IMR-90 (cell line): ENCODE measurements around the gene FAF2.

Experiments used
- TF ChIP-seq, protein P1 (sequence below): conservative IDR thresholded peaks from 2 replicates; pipeline ENCODE4 v1.5.1; 2012; ENCODE audit warnings: mild to moderate bottlenecking, low read depth, low read length, improper control_type of control experiment
- TF ChIP-seq, protein P2 (sequence below): fragments of 150-350 bp; IDR thresholded peaks from 2 replicates; pipeline ENCODE4 v1.6.1; 2017; ENCODE audit warnings: mild to moderate bottlenecking, antibody characterized with exemption, low read length, low read depth

DNA sequence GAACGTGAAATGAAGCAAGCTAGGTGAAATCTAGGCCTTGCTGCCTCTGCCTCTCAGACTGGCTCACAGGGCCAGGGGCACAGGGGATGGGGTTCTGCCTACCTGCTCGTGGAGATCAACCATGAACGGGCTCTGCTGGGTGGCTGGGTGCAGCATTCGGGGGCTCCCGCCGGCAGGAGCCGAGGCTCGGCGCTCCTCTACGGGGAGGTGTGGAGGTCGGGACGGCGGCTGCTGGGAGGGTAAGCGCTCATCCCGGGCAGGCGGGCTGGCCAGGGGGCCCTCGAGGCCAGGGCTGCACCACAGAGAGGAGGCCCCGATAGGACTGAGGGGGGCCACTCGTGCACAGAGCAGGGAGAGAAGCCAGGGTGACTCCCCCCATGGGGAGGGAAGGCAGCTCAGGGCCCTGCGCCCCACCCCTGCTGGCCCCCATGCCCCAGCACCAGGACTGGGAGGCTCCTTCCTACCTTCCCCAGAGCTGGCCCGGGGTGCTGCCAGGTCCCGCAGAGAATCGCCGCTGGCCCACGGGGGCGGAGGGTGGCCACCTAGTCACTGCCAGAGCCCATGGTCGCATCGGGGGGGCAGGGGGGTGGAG, 83.8 kb downstream of the FAF2 start:
- TF ChIP-seq, protein P1, sequence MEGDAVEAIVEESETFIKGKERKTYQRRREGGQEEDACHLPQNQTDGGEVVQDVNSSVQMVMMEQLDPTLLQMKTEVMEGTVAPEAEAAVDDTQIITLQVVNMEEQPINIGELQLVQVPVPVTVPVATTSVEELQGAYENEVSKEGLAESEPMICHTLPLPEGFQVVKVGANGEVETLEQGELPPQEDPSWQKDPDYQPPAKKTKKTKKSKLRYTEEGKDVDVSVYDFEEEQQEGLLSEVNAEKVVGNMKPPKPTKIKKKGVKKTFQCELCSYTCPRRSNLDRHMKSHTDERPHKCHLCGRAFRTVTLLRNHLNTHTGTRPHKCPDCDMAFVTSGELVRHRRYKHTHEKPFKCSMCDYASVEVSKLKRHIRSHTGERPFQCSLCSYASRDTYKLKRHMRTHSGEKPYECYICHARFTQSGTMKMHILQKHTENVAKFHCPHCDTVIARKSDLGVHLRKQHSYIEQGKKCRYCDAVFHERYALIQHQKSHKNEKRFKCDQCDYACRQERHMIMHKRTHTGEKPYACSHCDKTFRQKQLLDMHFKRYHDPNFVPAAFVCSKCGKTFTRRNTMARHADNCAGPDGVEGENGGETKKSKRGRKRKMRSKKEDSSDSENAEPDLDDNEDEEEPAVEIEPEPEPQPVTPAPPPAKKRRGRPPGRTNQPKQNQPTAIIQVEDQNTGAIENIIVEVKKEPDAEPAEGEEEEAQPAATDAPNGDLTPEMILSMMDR, result no peak
- TF ChIP-seq, protein P2, sequence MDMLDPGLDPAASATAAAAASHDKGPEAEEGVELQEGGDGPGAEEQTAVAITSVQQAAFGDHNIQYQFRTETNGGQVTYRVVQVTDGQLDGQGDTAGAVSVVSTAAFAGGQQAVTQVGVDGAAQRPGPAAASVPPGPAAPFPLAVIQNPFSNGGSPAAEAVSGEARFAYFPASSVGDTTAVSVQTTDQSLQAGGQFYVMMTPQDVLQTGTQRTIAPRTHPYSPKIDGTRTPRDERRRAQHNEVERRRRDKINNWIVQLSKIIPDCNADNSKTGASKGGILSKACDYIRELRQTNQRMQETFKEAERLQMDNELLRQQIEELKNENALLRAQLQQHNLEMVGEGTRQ, result no peak
